GM18517 (cell line): Measurements from ENCODE around the gene RAB9A.
"Not testable (repeated sequence)": the region's sequence is repeated elsewhere in the genome, so short reads cannot be mapped to it uniquely, and the experiment has no call there.

Experiments used
- ATAC-seq: cut with Tn5 transposase; IDR thresholded peaks from one replicate; pipeline ENCODE4 v1.9.1; 2021; ENCODE audit warnings: mild to moderate bottlenecking, moderate library complexity; ENCODE audit not compliant: unreplicated experiment

Gene RAB9A, protein sequence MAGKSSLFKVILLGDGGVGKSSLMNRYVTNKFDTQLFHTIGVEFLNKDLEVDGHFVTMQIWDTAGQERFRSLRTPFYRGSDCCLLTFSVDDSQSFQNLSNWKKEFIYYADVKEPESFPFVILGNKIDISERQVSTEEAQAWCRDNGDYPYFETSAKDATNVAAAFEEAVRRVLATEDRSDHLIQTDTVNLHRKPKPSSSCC

DNA sequence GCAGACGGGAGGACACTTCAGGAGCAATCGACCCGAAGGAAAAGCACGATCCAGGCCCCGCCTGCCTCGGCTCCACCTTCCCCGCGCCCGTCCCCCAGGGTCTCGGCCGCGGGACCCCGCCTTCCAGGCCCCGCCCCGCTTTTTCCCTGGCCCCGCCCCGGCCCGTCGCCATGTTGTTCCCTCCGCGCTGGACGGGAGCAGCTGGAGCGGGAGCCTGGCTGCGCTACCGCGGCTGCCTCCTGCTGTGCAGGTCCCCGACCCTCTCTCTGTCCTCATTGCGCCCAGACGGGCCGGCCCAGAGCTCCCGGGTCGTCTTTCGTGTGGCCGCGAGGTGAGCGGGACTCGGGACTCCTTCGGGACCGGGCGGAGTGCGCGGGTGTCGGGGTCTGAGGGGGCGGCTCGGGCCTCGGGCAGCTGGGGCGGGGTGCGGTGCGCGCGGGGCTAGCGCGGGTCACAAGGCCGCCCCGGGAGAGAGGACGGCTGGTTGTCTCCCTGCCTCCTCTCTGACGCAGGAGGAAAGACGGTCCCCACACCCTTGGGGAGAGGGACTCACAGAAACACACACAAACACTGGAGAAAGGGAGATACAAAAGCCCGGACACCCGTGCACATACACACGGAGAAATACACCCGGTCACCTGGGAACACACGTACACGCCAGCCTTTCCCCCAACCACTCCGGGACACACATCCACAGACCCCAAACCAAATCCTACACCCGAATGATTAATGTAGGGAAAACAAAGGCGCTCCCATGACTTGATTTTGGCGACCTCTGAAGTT lies at the start of gene RAB9A:
Gene RAB9A (plus strand): TSS at position 171 of the 783 bp plus-strand sequence. CDS start 19,619 bp downstream, outside the sequence.
- peak; percentile 38 for ATAC-seq

DNA sequence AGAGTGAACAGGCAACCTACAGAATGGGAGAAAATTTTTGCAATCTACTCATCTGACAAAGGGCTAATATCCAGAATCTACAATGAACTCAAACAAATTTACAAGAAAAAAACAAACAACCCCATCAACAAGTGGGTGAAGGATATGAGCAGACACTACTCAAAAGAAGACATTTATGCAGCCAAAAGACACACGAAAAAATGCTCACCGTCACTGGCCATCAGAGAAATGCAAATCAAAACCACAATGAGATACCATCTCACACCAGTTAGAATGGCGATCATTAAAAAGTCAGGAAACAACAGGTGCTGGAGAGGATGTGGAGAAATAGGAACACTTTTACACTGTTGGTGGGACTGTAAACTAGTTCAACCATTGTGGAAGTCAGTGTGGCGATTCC lies 47.2 kb upstream of the RAB9A start:
- ATAC-seq = not testable (repeated sequence)

DNA sequence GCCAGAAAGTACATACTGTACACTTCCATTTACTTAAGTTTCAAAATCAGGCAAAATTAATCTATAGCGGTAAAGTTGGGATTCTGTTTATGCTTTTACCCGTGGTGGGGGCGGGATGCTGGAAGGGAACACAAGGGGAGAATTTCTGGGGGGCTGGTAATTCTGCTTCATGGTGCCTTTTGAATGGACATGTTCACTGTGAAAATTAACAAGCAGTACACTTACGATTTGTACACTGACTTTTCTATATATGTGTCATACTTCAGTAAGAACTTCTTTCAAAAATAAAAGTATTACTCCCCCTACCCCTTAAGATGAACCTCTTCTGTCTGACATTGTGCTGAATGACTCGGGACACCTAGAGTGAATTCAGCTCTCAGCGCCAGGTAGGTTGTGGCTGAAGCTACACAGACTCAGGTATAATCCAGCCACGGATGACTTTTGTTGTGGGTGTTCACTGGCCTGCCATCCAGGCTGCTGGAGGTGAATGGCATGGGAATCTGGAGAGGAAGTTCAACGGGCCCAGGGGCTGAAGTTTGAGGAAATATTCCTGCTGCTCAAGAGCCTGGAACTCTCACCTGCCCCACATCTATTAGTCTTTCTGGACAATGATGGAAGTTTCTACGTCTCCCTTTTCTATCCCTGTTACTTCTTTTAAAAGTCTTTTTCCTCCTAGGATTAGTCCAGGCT lies 43.3 kb upstream of the RAB9A start:
- ATAC-seq = no peak

DNA sequence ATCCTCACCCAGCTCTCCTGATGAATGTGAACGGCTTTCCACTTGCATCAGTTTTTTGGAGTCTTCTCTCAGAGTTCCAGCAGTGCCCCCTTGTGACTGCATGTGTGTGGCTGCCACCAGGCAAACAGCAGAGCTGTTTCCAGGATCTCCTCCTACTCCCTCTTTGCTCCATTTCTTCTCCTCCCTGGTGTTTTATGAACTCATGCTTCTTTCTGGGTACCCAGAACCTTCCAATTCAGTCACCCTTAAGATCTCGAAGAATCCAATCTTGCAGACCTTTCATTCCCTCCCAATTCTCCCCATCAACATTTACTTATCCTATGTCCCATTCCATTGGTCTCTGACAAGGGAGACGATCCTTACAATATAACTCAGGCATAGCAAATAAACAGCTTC lies 42.8 kb upstream of the RAB9A start:
- no peak for ATAC-seq

DNA sequence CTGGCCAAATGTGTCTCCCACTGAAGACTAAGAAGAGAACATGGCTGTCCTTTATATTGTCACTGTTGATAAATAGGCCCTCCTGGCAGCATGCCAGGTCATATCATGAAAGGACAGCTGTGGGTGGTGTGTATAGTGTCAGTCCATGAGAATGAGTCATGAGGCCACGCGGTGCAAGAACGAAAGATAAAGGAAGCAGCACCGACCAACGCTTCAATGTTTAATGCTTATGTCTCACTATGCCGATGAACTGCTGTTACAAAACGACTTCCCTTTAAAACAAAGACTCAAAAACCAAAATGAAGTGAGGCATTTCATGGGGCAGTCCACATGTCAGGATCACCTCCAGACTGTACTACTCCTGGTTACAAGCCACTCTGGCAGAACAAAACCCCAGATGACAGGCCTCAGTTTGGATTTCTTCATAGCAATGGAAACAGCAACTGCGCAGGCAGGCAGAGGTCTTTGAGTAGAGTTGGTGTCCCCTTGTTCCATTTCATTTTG lies 41.2 kb upstream of the RAB9A start:
- ATAC-seq = no peak

DNA sequence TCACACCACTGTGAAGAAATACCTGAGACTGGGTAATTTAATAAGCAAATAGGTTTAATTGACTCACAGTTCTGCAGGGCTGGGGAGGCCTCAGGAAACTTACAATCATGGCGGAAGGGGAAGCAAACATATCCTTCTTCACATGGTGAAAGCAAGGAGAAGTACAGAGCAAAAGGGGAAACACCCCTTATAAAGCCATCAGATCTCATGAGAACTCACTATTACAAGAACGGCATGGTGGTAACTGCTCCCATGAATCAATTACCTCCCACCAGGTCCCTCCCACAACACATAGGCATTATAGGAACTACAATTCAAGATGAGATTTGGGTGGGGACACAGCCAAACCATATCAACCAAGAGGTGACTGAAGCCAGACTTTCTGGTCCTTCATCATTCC lies 40.6 kb upstream of the RAB9A start:
- ATAC-seq = not testable (repeated sequence)

DNA sequence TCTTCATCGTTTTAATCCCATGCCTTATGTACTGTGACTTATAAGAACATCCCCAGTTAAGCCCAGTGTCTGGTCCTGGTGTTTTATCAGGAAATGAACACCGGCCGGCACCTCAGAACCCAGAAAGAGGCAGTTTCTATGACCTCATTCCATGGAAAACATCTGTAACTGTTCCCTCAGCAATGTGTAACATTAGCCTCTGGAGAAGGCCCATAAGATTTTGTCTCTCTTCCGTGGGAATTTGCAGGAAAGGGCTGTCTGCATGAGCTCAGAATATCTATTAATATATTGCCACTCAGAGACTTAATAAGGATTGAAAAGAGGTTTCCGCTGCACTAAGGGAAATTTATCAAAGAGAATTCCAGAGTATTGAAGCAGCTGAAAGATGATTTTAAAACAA lies 39.1 kb upstream of the RAB9A start:
- no peak for ATAC-seq

DNA sequence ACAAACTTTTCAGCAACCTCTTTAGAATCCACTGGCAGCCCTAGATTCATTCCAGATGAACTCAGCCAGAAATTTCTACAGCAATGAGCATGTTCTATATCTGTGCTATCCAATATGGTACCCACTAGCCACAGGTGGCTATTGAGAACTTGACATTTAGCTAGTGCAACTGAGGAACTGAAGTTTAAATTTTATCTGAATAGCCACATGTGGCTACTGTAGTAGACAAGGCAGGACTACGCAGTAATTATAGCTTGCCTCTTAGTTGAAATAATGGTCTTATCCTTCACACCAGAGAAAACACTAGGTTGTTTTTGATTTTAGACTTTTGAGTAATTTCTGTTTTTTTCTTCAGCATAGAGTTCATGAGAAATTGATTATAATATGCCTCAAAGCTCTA lies 38.6 kb upstream of the RAB9A start:
- ATAC-seq = no peak

DNA sequence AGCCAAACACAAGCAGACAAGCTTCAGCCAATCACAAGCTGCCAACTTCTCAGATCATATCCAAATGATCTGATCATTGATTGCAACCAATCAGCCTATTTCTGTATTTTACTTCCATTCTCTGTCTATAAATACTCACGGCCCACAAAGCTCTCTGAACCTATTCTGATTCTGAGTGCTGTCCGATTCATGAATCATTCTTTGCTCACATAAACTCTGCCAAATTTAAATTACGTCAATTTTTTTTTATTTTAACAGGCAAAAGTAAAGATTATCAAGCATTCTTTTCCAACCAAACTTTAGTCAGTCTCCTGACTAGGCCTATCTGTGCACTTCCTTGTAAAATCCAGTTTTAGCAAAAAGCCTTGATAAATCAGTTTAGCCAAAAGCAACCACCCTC lies 37.8 kb upstream of the RAB9A start:
- no peak for ATAC-seq

DNA sequence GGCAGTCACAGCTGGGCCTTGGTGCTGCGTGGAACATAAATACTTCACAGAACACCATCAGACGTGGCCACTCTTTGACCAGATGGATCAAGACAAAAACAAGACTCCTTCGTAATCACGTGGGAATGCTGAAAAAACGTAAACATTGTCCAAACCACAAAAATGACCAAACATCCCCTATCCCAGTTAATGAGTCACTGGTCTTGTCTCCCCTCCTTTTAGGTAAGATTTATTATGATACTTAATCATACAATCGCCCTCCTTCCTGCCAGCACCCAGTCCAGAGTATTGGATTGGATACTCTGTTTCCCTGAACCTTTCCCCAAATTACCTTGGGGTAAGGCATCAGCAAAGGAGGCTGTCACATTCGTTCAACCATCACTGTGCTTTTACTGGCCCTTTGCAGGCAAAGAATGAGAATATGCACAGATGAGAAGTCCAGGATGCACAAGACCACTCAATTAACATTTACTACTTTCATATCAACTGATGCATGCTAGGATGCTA lies 36.6 kb upstream of the RAB9A start:
- peak; percentile 7 for ATAC-seq

DNA sequence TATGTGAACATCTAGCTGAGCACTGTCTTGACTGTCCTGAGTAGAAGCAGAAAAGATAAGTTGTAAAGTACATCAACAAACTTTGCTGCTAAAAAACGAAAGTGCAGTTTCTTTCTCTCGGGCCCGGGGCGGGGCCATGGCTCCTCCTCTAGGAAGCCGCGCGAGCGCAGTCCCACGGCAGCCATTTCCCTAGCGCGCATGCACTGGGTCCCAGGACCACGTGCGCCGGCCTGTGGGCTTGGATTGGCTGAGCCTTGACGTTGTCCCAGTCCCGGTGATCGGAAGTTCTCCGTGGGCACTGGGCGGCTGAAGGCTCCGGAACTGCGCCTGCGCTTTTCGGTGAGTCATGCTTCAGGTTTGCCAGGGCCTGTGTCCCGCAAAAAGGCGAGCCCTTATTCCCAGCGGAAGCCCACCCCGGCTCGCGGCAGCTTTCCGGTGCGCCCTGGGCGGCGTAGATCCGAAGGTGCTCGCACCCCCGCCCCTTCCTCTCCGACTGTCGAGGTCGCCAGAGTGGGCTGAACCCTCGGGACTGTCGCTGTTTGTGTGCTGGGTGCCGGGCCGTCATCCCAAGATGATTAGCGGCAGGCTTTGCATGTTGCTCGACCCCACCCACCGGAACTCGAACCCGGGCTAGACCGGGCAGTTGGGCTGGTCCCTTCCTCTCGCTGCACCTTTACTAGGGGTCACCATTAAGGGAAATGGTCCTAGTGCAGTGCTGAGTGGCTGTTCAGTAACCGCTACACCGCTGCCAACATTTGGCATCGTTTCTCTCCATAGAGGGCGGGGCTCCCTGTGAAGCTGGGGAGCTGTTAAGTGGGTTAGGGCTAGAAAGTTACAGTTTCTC lies 35.9 kb upstream of the RAB9A start, which contains the start of gene TCEANC:
Gene TCEANC (plus strand): TSS at position 292 of the 844 bp plus-strand sequence. CDS start 9,368 bp downstream, outside the sequence.
- peak; percentile 95 for ATAC-seq

DNA sequence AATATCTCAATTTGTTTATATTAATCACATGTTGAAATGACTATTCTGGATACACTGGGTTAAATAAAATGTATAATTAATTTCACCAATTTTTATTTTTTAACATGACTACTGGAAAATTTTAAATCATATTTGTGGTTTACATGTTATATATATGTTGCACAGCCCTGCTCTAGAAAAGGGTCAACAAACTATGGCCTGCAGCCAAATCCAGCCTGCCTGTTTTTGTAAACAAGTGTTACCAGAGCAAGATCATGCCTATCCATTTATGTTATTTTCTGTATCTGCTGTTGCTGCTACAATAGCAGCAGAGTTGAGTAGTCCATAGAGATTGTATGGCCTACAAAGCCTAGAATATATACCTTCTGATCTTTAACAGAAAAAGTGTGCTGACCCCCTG lies 34.8 kb upstream of the RAB9A start:
- ATAC-seq = no peak

DNA sequence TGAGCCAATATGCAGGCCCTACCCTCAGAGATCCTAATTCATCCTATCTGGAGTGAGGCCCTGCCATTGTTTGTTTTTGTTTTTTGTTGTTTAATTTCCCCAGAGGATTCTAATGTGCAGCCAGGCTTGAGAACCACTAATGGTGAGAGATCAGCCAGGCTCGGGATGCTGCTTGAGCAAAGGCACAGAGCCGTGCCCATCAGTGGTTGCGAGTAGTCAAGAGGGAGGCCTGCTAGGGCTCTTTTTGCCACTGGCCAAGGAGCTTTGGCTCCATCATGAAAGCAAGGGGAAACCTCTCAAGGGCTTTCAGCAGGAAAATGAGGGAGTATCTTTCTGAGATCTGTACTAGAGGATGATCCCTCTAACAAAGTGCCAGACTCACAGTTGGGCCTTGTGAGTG lies 33.3 kb upstream of the RAB9A start:
- ATAC-seq = no peak

DNA sequence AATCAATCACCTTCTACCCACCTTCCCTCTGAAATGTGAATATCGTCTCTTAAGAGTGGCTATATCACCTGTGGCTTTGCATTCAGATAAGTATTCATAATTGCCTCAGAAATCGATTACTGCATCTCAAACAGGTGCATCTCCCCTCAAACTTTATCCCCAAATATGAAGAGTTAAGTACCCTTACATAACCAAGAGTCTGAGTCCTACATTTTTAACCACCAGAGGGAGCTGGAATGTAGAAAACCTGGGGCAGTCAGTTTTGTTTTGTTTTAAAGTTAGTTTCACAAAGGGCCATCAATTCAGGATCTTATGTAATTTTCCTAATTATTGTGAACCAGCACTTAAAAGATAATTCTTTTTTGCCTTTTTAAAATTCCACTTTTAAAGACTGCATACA lies 30.3 kb upstream of the RAB9A start:
- ATAC-seq = no peak

DNA sequence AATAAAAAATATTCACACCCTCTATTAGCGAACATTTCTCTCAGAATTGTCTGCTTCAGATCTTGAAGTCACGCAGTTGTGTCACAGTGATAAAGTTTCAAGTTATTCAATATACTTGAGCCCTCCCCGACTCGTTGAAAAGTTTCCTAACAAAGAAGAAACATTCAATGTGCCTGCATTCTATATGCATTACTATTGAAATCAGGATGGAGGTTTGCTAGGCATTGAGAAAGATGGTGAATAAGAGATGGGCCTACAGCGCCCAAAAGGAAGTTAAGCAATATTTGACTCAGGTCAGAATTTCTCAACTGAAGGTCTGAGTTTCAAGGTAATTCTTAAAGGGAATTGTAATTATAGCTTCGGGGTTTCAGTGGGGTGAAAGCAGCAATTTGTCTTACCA lies 29.9 kb upstream of the RAB9A start:
- no peak for ATAC-seq

DNA sequence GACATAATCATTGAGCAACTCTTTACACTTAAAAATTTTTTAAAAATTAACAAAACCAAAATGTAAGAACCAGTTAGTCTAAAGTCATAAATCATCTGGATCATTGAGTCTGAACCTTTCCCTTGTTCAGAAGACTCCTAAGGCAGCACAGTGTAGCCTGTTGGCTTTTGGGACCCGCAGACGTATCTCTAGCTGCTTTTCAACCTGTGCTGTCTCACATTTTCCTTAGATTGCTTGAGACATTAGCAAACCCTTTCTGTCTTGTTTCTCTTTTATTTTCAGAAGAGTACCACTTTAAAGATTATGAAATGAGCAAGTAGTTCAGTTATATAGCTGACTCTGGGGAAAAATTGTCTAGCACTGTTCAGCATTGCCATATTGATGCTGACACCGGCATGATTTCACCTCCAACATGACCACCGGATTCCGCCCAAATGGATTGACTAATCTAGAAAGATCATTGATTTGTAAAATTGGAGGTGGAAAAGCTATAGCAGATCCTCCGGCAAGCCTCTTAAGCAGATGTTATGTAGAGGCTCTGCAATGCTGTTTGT lies 27.1 kb upstream of the RAB9A start:
- ATAC-seq = no peak

DNA sequence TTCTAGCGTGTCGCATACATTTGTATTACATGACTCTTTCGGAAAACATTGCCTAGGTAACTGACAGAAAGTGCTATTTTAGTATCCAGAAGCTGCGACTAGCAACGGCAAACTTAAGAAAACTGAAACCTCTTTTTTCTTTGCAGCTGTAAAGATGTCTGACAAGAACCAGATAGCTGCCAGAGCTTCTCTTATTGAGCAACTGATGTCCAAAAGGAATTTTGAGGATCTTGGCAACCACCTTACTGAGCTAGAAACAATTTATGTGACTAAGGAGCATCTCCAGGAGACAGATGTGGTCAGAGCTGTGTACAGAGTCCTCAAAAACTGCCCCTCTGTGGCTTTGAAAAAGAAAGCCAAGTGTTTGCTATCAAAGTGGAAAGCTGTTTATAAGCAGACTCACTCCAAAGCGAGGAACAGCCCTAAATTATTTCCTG lies 26.6 kb upstream of the RAB9A start:
- ATAC-seq = no peak

DNA sequence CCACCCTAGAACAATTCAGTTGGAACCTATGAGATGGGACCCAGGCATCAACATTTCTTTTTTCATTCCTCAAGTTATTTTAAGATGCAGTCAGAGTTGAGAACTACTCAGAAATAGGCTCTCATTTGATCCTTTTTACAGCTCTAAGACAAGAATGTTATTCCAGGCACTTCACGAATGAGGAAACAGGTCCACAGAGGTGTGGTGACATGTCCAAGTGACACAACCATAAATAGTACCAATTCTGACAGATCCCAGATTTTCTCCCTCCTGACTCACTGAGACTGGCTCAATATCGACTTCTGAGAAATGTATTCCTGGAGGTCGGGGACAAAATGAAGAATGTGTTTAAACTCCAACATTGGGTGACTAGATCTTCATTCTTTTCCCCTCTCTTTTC lies 24.9 kb upstream of the RAB9A start:
- ATAC-seq = no peak

DNA sequence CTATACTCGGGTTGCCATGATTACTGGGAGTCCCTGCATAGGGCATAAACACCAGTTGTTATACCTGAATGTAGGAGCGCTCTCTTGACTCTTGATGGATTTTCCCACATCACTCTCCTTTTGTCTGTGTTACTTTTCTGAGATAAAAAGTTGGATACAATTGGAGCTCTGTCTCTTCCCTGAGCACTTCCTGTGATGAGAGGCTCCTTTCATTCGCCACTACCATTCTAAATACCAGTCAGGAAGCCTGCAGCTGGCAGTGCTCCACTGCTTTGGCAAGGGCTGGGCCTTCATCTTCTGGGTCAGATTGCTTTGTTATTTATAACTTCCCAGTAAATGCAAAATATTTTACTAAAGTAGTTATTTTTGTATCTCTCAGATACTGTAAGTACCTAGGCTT lies 22.1 kb upstream of the RAB9A start:
- ATAC-seq = no peak

DNA sequence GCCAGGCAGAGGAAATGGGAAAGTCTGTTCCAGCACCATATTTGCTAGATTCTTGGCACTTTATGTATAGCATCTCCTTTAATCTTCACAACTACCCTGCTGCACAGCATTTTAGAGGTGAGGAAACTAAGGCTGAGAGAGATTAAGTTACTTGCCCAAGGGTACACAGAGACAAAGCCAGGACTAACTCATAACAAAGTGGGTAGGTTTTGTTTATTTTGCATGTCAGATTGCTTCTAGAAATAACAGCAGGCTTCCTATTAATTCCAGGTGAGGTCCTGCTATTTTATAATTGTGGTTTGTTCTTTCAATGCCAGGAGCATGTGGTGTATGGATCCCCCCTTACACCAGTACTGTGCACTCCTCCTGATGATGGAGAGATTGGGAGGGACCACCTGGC lies 21.0 kb upstream of the RAB9A start:
- ATAC-seq = no peak
